ENCODE results near the gene SPTBN1.

Gene SPTBN1

DNA sequence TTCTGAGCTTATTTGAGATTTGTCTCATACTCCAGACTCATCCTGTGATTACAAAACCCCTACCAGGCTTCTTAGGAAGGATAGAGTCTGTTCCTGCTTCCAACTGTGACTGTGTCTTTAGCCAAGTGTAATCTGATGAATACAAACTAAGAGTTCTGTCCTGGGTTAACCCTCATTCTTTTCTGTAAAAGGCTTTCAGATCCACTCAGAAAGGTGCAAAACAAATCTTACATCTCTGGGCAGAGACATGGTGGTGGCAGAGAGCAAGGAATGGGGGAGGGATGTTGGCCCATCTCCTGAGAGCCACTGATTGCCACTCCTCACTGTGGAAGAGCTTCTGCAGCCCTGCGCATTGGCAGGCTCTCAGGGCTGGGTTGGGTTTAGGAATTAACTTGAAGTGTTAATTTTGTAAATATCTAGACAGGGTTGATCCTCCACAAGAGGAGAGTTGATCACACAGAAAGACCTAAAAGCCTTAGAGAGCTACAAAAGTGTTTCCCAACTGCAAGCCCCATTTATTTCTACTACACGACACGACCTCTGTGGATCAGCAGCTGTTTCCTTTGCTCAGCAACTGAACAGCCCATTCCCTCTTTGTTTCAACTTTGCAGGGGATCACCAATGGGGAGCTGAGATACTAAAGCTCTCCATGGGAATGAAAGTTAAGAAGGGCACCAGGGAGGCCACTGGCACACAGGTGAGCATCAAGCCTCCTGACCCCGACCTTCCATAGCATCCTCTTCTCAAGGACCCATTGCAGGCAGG, 23.7 kb upstream of the SPTBN1 start:
- no peak for DNase-seq (ENCODE audit: low read depth in 1 of 2, low spot score in 1 of 2)

DNA sequence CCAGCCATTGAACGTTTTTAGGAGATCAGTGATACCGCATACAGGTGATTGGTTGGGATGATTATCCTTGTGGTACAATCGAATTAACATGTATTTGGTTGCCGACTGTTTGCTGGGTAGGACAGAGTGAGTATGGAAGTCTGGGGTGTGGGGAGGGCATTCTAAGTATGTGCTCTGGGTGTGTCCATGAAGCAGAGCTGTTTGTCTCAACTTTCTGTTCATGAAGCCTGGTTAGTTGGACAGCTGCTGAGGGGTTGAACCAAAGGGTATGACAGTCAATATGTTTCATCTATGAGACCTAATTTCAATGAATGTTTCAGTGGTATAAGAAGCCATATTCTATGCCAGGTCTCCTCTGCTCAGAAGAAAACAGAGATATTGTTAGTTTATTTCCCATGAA, 21.9 kb upstream of the SPTBN1 start:
- DNase-seq (ENCODE audit: low read depth in 1 of 2, low spot score in 1 of 2), result no peak

GRCh38 chr2:54434711-54435110, 21.4 kb upstream of the SPTBN1 start:
- no peak for DNase-seq (ENCODE audit: low read depth in 1 of 2, low spot score in 1 of 2)

- DNase-seq (ENCODE audit: low read depth in 1 of 2, low spot score in 1 of 2), result no peak
These were observed 20.6 kb upstream of the SPTBN1 start for GRCh38 chr2:54435325-54436226.

- no peak for DNase-seq (ENCODE audit: low read depth in 1 of 2, low spot score in 1 of 2)
These were observed 18.5 kb upstream of the SPTBN1 start for GRCh38 chr2:54437588-54437987.

DNA sequence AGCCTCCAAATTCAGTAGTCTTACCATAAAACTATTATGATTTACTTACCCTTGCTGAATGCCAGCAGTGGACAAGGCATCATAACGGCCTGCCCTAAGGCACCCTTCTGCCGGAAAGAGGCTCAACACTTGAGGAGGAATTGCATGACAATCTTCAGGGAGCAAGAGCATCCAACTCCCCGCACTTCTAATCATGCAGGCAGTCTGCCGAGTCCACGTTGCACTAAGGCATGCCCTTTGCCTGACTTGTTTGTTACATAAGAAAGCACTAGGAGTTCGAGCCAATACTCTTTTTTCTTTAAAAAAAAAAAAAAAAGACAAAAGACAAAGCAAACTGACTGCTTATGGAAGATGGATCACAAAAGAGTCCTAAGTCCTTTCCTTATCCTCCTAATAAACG, 17.9 kb upstream of the SPTBN1 start:
- no peak for DNase-seq (ENCODE audit: low read depth in 1 of 2, low spot score in 1 of 2)

- DNase-seq (ENCODE audit: low read depth in 1 of 2, low spot score in 1 of 2), result no peak
These were observed 16.5 kb upstream of the SPTBN1 start for GRCh38 chr2:54439582-54439981.

DNA sequence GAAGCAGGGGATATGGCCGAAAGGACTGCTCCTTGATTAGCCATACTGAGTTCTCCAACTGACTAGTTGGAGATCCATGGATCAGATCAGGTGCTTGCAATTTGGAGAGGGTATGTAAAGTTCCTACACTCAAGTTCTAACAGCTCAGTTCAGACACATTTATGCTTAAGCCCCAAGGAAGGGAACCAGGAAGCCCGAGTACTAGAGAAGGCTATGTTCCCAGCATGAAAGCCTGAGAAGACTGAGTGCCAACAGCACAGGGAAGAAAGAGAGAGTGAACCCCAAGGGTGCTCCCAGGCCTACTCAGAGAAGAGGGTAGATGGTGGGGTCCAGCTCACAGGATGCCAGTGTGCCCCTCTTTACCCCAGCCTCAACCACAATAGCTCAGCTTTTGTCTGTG, 16.1 kb upstream of the SPTBN1 start:
- no peak for DNase-seq (ENCODE audit: low read depth in 1 of 2, low spot score in 1 of 2)

DNA sequence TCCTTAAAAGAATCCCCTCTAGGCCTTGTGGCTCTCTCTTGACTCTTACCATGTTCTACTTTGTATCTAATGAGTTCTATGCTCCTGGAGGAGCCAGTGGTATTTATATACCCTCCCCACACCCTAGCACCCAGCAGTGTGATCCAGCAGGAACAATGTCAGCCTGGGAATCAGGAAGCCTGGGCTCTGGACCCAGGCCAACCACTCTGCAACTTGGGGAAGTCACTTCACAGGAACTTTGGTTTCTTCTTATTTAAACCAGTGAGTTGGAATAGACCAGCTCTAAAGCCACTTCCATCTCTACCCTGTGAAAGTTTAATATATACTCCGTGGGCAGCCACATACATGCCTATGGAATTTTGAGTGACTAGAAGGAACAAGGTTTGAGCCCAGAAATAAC, 11.6 kb upstream of the SPTBN1 start:
- no peak for DNase-seq (ENCODE audit: low read depth in 1 of 2, low spot score in 1 of 2)

DNA sequence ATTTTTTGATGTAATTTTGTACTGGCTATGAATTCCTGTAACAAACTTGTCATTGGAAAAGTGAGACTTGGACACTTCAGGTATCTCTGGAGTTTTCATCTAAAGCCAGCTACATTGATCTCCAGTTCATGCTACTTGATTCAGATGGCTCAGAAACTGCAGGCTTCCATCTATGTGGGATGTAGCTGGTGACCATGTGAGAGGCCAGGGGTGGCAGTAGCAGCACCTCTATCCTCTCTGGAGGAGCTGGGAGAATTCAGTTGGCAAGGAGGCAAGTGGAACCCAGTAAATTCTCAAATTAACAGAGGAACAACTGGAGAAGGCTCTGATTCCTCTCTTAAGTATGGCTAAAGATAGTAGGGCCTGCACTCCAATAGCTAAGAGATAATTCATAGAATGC, 10.0 kb upstream of the SPTBN1 start:
- DNase-seq (ENCODE audit: low read depth in 1 of 2, low spot score in 1 of 2), result no peak

DNA sequence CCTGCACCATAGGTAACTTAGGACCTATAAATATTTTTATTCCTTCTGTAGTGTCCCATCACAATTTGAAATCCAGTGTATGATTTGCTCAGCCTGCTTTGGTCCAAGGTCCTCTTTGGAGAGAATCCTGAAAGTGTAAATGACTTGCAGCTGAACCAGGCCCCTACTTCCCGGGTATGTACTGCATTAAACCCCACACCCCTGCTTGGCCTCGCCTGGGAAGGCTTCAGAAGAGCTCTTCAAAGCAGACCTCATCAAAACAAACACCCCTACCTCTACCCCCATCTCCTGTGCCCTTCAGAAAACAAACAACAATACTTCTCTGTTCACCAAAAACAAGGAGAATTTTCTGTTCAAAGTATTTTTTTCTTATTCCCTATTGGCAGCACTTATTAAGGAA, 9.5 kb upstream of the SPTBN1 start:
- no peak for DNase-seq (ENCODE audit: low read depth in 1 of 2, low spot score in 1 of 2)

- no peak for DNase-seq (ENCODE audit: low read depth in 1 of 2, low spot score in 1 of 2)
These were observed 1.5 kb upstream of the SPTBN1 start for GRCh38 chr2:54454548-54455130.

GRCh38 chr2:54455131-54455562, 980 bp upstream of the SPTBN1 start:
- no peak for DNase-seq (ENCODE audit: low read depth in 1 of 2, low spot score in 1 of 2)

DNA sequence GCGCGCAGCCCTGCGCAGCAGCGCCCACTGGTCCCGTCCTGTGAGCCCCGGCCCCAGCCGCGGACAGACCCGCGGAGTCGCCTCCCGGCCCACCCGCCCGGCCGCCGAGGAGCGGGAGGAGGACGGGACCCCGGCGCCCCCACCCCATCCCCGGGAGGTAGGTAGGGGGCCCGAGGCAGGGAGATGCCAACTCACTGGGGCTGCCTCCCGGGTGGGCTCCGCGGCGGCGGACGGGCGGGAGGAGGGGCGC, 160 bp downstream of the SPTBN1 start:
- DNase-seq (ENCODE audit: low read depth in 1 of 2, low spot score in 1 of 2), result no peak

GRCh38 chr2:54456612-54457322, 640 bp downstream of the SPTBN1 start:
- DNase-seq (ENCODE audit: low read depth in 1 of 2, low spot score in 1 of 2), result no peak

- no peak for DNase-seq (ENCODE audit: low read depth in 1 of 2, low spot score in 1 of 2)
These were observed 1.3 kb downstream of the SPTBN1 start for GRCh38 chr2:54457323-54458023.

- no peak for DNase-seq (ENCODE audit: low read depth in 1 of 2, low spot score in 1 of 2)
These were observed 2.9 kb downstream of the SPTBN1 start for GRCh38 chr2:54459037-54459441.

- DNase-seq (ENCODE audit: low read depth in 1 of 2, low spot score in 1 of 2), result no peak
These were observed 5.1 kb downstream of the SPTBN1 start for GRCh38 chr2:54461261-54461660.

DNA sequence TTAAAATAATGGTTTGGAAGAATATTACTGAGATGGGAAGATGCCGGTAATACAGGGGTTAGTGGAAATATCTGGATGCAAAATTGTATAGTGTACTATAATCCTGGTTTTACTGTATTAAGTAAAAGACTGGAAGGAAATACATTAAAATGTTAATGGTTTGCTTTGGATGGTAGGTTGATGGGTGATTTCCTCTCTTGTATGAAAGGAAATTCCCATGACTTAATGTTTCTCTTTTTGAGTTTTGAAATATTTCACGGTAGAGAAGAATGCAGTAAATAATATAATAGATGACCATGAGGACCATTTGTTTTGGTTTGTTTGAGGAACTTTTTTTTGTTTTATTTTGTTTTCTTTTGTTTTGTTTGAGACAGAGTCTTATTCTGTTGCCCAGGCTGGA, 8.2 kb downstream of the SPTBN1 start:
- no peak for DNase-seq (ENCODE audit: low read depth in 1 of 2, low spot score in 1 of 2)

- DNase-seq (ENCODE audit: low read depth in 1 of 2, low spot score in 1 of 2), result no peak
These were observed 9.0 kb downstream of the SPTBN1 start for GRCh38 chr2:54465143-54465542.

- no peak for DNase-seq (ENCODE audit: low read depth in 1 of 2, low spot score in 1 of 2)
These were observed 10.7 kb downstream of the SPTBN1 start for GRCh38 chr2:54466870-54467269.
